Kidney capillary endothelial cell (primary cell): ENCODE results near the gene CEP76.
"Not testable (repeated sequence)": the region's sequence is repeated elsewhere in the genome, so short reads cannot be mapped to it uniquely, and the experiment has no call there.

Experiments
- DNase-seq: peaks from one replicate; pipeline ENCODE4 v3.0.0-alpha.2; 2018; ENCODE audit warnings: low spot score

Gene CEP76

GRCh38 chr18:12643756-12644155 lies 58.8 kb downstream of the CEP76 start:
- not testable (repeated sequence) for DNase-seq

- DNase-seq, result no peak
Observed at GRCh38 chr18:12640881-12641200, 61.7 kb downstream of the CEP76 start.

- DNase-seq, result peak; percentile 62
Observed at GRCh38 chr18:12639990-12640880, 62.3 kb downstream of the CEP76 start.

- DNase-seq, result no peak
Observed at GRCh38 chr18:12638644-12639124, 63.8 kb downstream of the CEP76 start.

- DNase-seq, result no peak
Observed at GRCh38 chr18:12637901-12638643, 64.5 kb downstream of the CEP76 start.

- no peak for DNase-seq
Observed at GRCh38 chr18:12637393-12637792, 65.1 kb downstream of the CEP76 start.

GRCh38 chr18:12631831-12632477 lies 70.6 kb downstream of the CEP76 start:
- DNase-seq, result no peak

- no peak for DNase-seq
Observed at GRCh38 chr18:12630136-12630535, 72.4 kb downstream of the CEP76 start.

- peak; percentile 20 for DNase-seq
Observed at GRCh38 chr18:12628706-12629702, 73.5 kb downstream of the CEP76 start.

- not testable (repeated sequence) for DNase-seq
Observed at GRCh38 chr18:12627199-12627598, 75.3 kb downstream of the CEP76 start.

GRCh38 chr18:12625241-12625640 lies 77.3 kb downstream of the CEP76 start:
- DNase-seq, result no peak
